Measurements from ENCODE around the gene CCT3.
A peak's percentile ranks its signal among the peaks of the same experiment; 100 is the strongest.
"Not testable (repeated sequence)": the region's sequence is repeated elsewhere in the genome, so short reads cannot be mapped to it uniquely, and the experiment has no call there.

CCT3 gene

GRCh38 chr1:156378557-156378956, 40.5 kb upstream of the CCT3 start:
- Histone ChIP-seq H3K4me1 (ENCODE audit: control insufficient read depth in 1 of 2, insufficient read depth in 2 of 2, low read length in 2 of 2) (no peaks in the 10 kb centered on the region), H3K36me3 (ENCODE audit: control insufficient read depth in 1 of 2, insufficient read depth in 2 of 2, low read length in 2 of 2) (no peaks in the 10 kb centered on the region), H3K9me3 (ENCODE audit: control insufficient read depth in 1 of 2, low read length in 2 of 2) (no peaks in the 10 kb centered on the region), H3K27me3 (ENCODE audit: low read depth, low read length) (no peaks in the 10 kb centered on the region), H3K4me3 (ENCODE audit: low read depth in 1 of 2, low read length in 2 of 2) (no peak overlapping the region), H3K27ac (ENCODE audit: low read length) (no peak overlapping the region)

DNA sequence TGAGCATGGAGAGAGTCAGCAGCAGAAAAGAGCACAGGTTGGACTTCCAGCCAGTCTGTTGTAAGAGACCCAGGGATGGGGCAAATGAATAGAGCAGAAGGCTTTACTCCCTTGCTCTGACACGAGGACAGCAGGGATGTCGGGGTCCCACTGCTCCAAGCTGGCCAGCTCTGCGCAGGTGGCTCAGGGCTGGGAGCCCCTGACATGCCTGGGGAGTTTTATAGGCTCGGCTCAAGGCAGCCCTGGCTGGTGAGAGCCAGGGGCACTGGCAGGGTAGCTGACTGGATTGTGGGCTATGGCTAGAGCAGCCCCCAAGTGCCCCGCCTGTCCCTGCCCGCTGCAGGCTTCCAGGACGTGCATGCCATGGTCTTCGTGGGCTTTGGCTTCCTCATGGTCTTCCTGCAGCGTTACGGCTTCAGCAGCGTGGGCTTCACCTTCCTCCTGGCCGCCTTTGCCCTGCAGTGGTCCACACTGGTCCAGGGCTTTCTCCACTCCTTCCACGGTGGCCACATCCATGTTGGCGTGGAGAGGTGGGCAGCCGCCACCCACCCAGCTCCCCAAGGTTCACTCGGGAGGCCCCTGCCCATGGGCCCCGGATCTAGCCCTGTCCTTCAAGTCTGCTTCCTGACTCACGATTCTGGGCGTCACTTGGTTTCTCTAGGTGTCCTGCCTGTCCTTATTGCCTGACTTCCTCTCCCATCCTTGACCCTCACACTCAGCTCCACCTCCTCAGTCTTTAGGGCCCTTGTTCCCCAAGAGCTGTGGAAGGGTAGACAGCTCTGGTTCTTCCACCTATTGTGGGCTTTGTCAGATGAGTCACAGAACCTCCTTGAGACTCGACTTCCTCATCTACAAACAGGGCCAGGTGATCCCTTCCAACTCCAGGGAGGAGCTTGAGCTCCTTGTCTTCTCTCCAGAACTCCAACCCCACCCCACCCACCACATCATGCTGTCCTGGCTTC, 39.1 kb upstream of the CCT3 start:
- Histone ChIP-seq H3K4me3 (ENCODE audit: low read depth in 1 of 2, low read length in 2 of 2) (no peak overlapping the region), H3K27me3 (ENCODE audit: low read depth, low read length) (no peaks in the 10 kb centered on the region), H3K36me3 (ENCODE audit: control insufficient read depth in 1 of 2, insufficient read depth in 2 of 2, low read length in 2 of 2) (no peaks in the 10 kb centered on the region), H3K4me1 (ENCODE audit: control insufficient read depth in 1 of 2, insufficient read depth in 2 of 2, low read length in 2 of 2) (no peaks in the 10 kb centered on the region), H3K27ac (ENCODE audit: low read length) (no peak overlapping the region), H3K9me3 (ENCODE audit: control insufficient read depth in 1 of 2, low read length in 2 of 2) (no peaks in the 10 kb centered on the region)

DNA sequence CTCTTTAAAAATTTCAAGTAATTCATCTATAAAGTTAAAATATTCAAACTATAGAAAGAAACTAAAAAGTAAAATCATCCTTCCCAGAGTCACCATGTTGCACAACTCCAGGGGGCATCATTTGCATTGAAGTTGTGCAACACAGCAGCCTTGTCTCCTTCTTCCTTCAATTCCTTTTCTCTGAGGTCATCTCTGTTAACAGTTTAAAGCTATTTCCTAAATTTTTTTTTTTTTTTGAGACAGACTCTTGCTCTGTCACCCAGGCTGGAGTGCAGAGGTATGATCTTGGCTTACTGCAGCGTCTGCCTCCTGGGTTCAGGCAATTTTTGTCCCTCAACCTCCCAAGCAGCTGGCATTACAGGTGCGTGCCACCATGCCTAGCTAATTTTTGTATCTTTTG, 38.1 kb upstream of the CCT3 start:
- Histone ChIP-seq H3K36me3 (ENCODE audit: control insufficient read depth in 1 of 2, insufficient read depth in 2 of 2, low read length in 2 of 2) (no peaks in the 10 kb centered on the region), H3K27ac (ENCODE audit: low read length) (no peak overlapping the region), H3K9me3 (ENCODE audit: control insufficient read depth in 1 of 2, low read length in 2 of 2) (no peaks in the 10 kb centered on the region)

GRCh38 chr1:156373546-156373945, 35.5 kb upstream of the CCT3 start:
- H3K4me3 ChIP-seq (ENCODE audit: low read depth in 1 of 2, low read length in 2 of 2): no peak overlapping the region
- no peaks in the 10 kb centered on the region for H3K9me3 ChIP-seq (ENCODE audit: control insufficient read depth in 1 of 2, low read length in 2 of 2)
- H3K36me3 ChIP-seq (ENCODE audit: control insufficient read depth in 1 of 2, insufficient read depth in 2 of 2, low read length in 2 of 2): no peaks in the 10 kb centered on the region
- peaks cover 0 to 9% of the 10 kb centered on the region in 2 donors for H3K4me1 ChIP-seq (ENCODE audit: control insufficient read depth in 1 of 2, insufficient read depth in 2 of 2, low read length in 2 of 2)
- no peak overlapping the region for H3K27ac ChIP-seq (ENCODE audit: low read length)
- peaks cover 10% of the 10 kb centered on the region for H3K27me3 ChIP-seq (ENCODE audit: low read depth, low read length)

More for the DNA sequence above, 38.1 kb upstream of the CCT3 start:
- H3K27me3 ChIP-seq (ENCODE audit: low read depth, low read length): no peaks in the 10 kb centered on the region
- H3K4me1 ChIP-seq (ENCODE audit: control insufficient read depth in 1 of 2, insufficient read depth in 2 of 2, low read length in 2 of 2): no peaks in the 10 kb centered on the region
- no peak overlapping the region for H3K4me3 ChIP-seq (ENCODE audit: low read depth in 1 of 2, low read length in 2 of 2)

DNA sequence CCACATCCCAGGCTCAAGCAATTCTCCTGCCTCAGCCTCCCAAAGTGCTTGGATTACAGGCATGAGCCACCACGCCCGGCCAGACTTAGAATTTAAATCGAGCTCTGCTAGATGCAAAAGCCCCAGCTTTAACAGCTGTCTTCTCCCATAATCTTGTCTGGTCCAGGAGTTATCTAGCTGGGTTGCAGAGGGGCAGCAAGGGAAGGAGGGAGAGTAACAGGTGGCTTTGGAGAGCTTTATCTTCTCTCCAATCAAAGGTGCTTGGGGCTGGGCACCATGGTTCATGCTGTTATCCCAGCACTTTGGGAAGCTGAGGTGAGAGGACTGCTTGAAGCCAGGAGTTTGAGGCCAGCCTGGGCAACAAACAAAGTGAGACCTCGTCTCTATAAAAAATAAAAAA, 34.8 kb upstream of the CCT3 start:
- Histone ChIP-seq H3K4me1 (ENCODE audit: control insufficient read depth in 1 of 2, insufficient read depth in 2 of 2, low read length in 2 of 2) (peaks cover 0 to 9% of the 10 kb centered on the region in 2 donors), H3K36me3 (ENCODE audit: control insufficient read depth in 1 of 2, insufficient read depth in 2 of 2, low read length in 2 of 2) (no peaks in the 10 kb centered on the region), H3K4me3 (ENCODE audit: low read depth in 1 of 2, low read length in 2 of 2) (no peak overlapping the region), H3K27me3 (ENCODE audit: low read depth, low read length) (peaks cover 10% of the 10 kb centered on the region), H3K9me3 (ENCODE audit: control insufficient read depth in 1 of 2, low read length in 2 of 2) (no peaks in the 10 kb centered on the region), H3K27ac (ENCODE audit: low read length) (no peak overlapping the region)

DNA sequence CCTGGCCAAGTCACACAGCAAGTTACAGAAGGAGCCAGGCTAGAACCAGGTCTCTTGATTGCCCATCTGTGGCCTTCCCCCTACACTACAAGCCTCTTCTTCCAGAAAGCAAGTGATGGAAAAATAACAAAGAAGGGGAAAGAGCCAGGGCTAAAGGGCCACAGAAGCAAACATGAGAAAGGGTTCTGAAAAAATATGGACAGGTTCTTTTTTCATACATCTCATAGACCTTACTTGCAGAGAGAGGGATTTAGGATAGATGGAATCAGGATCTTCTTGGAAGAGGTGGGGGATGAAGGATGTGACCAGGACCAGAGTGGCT, 34.1 kb upstream of the CCT3 start:
- Histone ChIP-seq H3K9me3 (ENCODE audit: control insufficient read depth in 1 of 2, low read length in 2 of 2) (no peaks in the 10 kb centered on the region), H3K36me3 (ENCODE audit: control insufficient read depth in 1 of 2, insufficient read depth in 2 of 2, low read length in 2 of 2) (no peaks in the 10 kb centered on the region), H3K4me3 (ENCODE audit: low read depth in 1 of 2, low read length in 2 of 2) (no peak overlapping the region), H3K27ac (ENCODE audit: low read length) (no peak overlapping the region), H3K4me1 (ENCODE audit: control insufficient read depth in 1 of 2, insufficient read depth in 2 of 2, low read length in 2 of 2) (peaks cover 0 to 9% of the 10 kb centered on the region in 2 donors), H3K27me3 (ENCODE audit: low read depth, low read length) (peaks cover 10% of the 10 kb centered on the region)

DNA sequence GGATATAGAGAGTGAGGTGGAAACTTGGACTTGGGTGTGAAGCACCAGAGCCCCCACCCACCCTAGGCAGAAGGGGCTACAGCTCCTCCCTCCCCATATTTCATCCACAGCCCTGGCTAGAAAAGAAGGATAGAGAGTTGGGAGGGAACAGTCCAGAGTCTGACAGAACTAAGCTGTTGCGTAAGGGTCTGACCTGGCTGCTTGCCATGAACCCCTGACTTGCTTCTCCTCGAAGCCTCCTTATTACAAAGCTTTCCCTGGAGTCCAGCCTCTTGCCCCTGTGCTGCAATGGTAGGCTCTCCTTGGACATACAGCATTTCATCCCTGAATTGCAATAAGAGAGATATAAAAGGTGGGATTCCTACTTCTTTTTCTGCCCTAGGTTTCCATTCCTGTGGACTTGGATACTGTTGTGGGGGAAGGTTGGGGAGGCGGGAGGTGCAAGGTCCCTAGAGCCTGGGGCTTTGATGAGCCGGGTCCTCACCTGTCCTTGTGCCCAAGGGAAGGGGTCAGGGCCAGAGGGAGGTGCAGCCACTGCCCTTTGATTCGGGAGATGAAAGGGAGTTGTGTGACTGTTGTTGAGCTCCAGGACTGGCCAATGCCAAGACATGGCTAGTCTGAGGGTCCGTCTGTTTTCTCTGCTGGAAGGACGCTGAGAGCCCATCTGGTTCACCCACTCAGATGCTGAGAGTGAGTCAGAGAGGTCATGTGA, 33.6 kb upstream of the CCT3 start:
- no peaks in the 10 kb centered on the region for H3K9me3 ChIP-seq (ENCODE audit: control insufficient read depth in 1 of 2, low read length in 2 of 2)
- H3K4me3 ChIP-seq (ENCODE audit: low read depth in 1 of 2, low read length in 2 of 2): no peak overlapping the region
- H3K4me1 ChIP-seq (ENCODE audit: control insufficient read depth in 1 of 2, insufficient read depth in 2 of 2, low read length in 2 of 2): peaks cover 0 to 9% of the 10 kb centered on the region in 2 donors
- H3K27ac ChIP-seq (ENCODE audit: low read length): no peak overlapping the region
- no peaks in the 10 kb centered on the region for H3K36me3 ChIP-seq (ENCODE audit: control insufficient read depth in 1 of 2, insufficient read depth in 2 of 2, low read length in 2 of 2)
- peaks cover 10% of the 10 kb centered on the region for H3K27me3 ChIP-seq (ENCODE audit: low read depth, low read length)

GRCh38 chr1:156369685-156370286, 31.7 kb upstream of the CCT3 start:
- H3K4me1 ChIP-seq (ENCODE audit: control insufficient read depth in 1 of 2, insufficient read depth in 2 of 2, low read length in 2 of 2); H3K36me3 ChIP-seq (ENCODE audit: control insufficient read depth in 1 of 2, insufficient read depth in 2 of 2, low read length in 2 of 2); H3K27me3 ChIP-seq (ENCODE audit: low read depth, low read length); H3K27ac ChIP-seq (ENCODE audit: low read length); H3K9me3 ChIP-seq (ENCODE audit: control insufficient read depth in 1 of 2, low read length in 2 of 2): not testable (repeated sequence)
- H3K4me3 ChIP-seq (ENCODE audit: low read depth in 1 of 2, low read length in 2 of 2): peak overlapping the region in 1 of 2 donors; percentile 49

GRCh38 chr1:156368889-156369684, 31.0 kb upstream of the CCT3 start, which contains the start of gene RHBG:
Gene RHBG (plus strand): TSS chr1:156369211. CDS start chr1:156369250, 39 bp downstream.
- H3K27me3 ChIP-seq (ENCODE audit: low read depth, low read length): peaks cover 10% of the 10 kb centered on the region
- peak within 1 kb of the TSS; percentile 46 to 49 for H3K4me3 ChIP-seq (ENCODE audit: low read depth in 1 of 2, low read length in 2 of 2)
- no peaks in the 10 kb centered on the region for H3K36me3 ChIP-seq (ENCODE audit: control insufficient read depth in 1 of 2, insufficient read depth in 2 of 2, low read length in 2 of 2)
- H3K4me1 ChIP-seq (ENCODE audit: control insufficient read depth in 1 of 2, insufficient read depth in 2 of 2, low read length in 2 of 2): peaks cover 0 to 9% of the 10 kb centered on the region in 2 donors
- H3K9me3 ChIP-seq (ENCODE audit: control insufficient read depth in 1 of 2, low read length in 2 of 2): no peaks in the 10 kb centered on the region
- H3K27ac ChIP-seq (ENCODE audit: low read length): no peak within 1 kb of the TSS

DNA sequence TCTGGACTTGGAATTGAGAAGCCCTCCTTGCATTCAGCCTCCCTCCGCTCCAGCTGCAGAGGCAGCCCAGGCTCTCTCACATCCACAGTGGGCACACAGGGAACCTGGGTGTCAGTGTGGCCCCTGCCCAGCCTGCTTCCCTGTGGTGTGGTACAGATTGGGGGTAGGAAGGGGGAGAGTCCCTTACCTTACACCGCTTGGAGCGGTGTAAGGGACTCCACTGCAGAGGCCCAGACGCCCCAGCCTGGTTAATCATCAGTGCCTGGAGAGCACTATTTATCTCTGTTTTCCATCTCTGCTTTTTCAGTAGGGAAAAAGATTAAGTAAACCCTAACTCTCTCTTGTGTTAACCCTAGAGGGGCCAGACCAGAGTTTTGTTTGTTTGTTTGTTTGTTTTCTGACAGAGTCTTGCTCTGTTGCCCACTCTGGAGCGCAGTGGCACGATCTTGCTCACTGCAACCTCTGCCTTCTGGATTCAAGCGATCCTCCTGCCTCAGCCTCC, 30.1 kb upstream of the CCT3 start:
- Histone ChIP-seq H3K36me3 (ENCODE audit: control insufficient read depth in 1 of 2, insufficient read depth in 2 of 2, low read length in 2 of 2) (no peaks in the 10 kb centered on the region), H3K9me3 (ENCODE audit: control insufficient read depth in 1 of 2, low read length in 2 of 2) (no peaks in the 10 kb centered on the region), H3K27ac (ENCODE audit: low read length) (no peak overlapping the region), H3K4me3 (ENCODE audit: low read depth in 1 of 2, low read length in 2 of 2) (no peak overlapping the region), H3K4me1 (ENCODE audit: control insufficient read depth in 1 of 2, insufficient read depth in 2 of 2, low read length in 2 of 2) (peaks cover 0 to 9% of the 10 kb centered on the region in 2 donors), H3K27me3 (ENCODE audit: low read depth, low read length) (peaks cover 10% of the 10 kb centered on the region)

Measured in muscle layer of duodenum (tissue), 2 donors.